ENCODE data around the gene AKR1C8.
"Not testable (repeated sequence)": the region's sequence is repeated elsewhere in the genome, so short reads cannot be mapped to it uniquely, and the experiment has no call there.

The AKR1C8 gene

GRCh38 chr10:5184987-5185775, at the start of gene AKR1C8:
Gene AKR1C8, minus strand, starts transcription at chr10:5185150. Its CDS starts 46 bp downstream, at chr10:5185104.
- H3K36me3 ChIP-seq (ENCODE audit: control insufficient read depth, insufficient read depth, low read length) = no peaks in the 10 kb centered on the region
- H3K4me1 ChIP-seq (ENCODE audit: control insufficient read depth, insufficient read depth, low read length) = no peaks in the 10 kb centered on the region
- no peak within 1 kb of the TSS for H3K9ac ChIP-seq (ENCODE audit: low read length)
- no peaks in the 10 kb centered on the region for H3K27me3 ChIP-seq (ENCODE audit: control insufficient read depth, insufficient read depth, low read length)
- H3K27ac ChIP-seq (ENCODE audit: low read depth, low read length) = no peak within 1 kb of the TSS
- H3K4me3 ChIP-seq (ENCODE audit: low read length) = no peak within 1 kb of the TSS

- Histone ChIP-seq H3K9ac (ENCODE audit: low read length) (no peak overlapping the region), H3K4me3 (ENCODE audit: low read length) (no peak overlapping the region), H3K27ac (ENCODE audit: low read depth, low read length) (no peak overlapping the region), H3K4me1 (ENCODE audit: control insufficient read depth, insufficient read depth, low read length) (no peaks in the 10 kb centered on the region), H3K27me3 (ENCODE audit: control insufficient read depth, insufficient read depth, low read length) (no peaks in the 10 kb centered on the region), H3K36me3 (ENCODE audit: control insufficient read depth, insufficient read depth, low read length) (no peaks in the 10 kb centered on the region)
These were observed 49.3 kb upstream of the AKR1C8 start for GRCh38 chr10:5234106-5234860.

- Histone ChIP-seq H3K4me3 (ENCODE audit: low read length) (no peak overlapping the region), H3K4me1 (ENCODE audit: control insufficient read depth, insufficient read depth, low read length) (no peaks in the 10 kb centered on the region), H3K27me3 (ENCODE audit: control insufficient read depth, insufficient read depth, low read length) (no peaks in the 10 kb centered on the region), H3K36me3 (ENCODE audit: control insufficient read depth, insufficient read depth, low read length) (no peaks in the 10 kb centered on the region), H3K27ac (ENCODE audit: low read depth, low read length) (no peak overlapping the region), H3K9ac (ENCODE audit: low read length) (no peak overlapping the region)
These were observed 48.4 kb upstream of the AKR1C8 start for GRCh38 chr10:5233324-5233723.

GRCh38 chr10:5229019-5229418, 44.1 kb upstream of the AKR1C8 start:
- H3K4me3 ChIP-seq (ENCODE audit: low read length) = no peak overlapping the region
- H3K36me3 ChIP-seq (ENCODE audit: control insufficient read depth, insufficient read depth, low read length) = no peaks in the 10 kb centered on the region
- H3K27ac ChIP-seq (ENCODE audit: low read depth, low read length) = no peak overlapping the region
- no peaks in the 10 kb centered on the region for H3K4me1 ChIP-seq (ENCODE audit: control insufficient read depth, insufficient read depth, low read length)
- no peaks in the 10 kb centered on the region for H3K27me3 ChIP-seq (ENCODE audit: control insufficient read depth, insufficient read depth, low read length)
- no peak overlapping the region for H3K9ac ChIP-seq (ENCODE audit: low read length)

GRCh38 chr10:5222942-5223341, 38.0 kb upstream of the AKR1C8 start:
- H3K36me3 ChIP-seq (ENCODE audit: control insufficient read depth, insufficient read depth, low read length); H3K27me3 ChIP-seq (ENCODE audit: control insufficient read depth, insufficient read depth, low read length); H3K4me3 ChIP-seq (ENCODE audit: low read length); H3K9ac ChIP-seq (ENCODE audit: low read length); H3K27ac ChIP-seq (ENCODE audit: low read depth, low read length); H3K4me1 ChIP-seq (ENCODE audit: control insufficient read depth, insufficient read depth, low read length): not testable (repeated sequence)

- H3K9ac ChIP-seq (ENCODE audit: low read length) = no peak overlapping the region
- no peak overlapping the region for H3K4me3 ChIP-seq (ENCODE audit: low read length)
- no peaks in the 10 kb centered on the region for H3K27me3 ChIP-seq (ENCODE audit: control insufficient read depth, insufficient read depth, low read length)
- H3K4me1 ChIP-seq (ENCODE audit: control insufficient read depth, insufficient read depth, low read length) = no peaks in the 10 kb centered on the region
- H3K27ac ChIP-seq (ENCODE audit: low read depth, low read length) = no peak overlapping the region
- H3K36me3 ChIP-seq (ENCODE audit: control insufficient read depth, insufficient read depth, low read length) = no peaks in the 10 kb centered on the region
These were observed 34.3 kb upstream of the AKR1C8 start for GRCh38 chr10:5219262-5219661.

- no peaks in the 10 kb centered on the region for H3K36me3 ChIP-seq (ENCODE audit: control insufficient read depth, insufficient read depth, low read length)
- no peaks in the 10 kb centered on the region for H3K4me1 ChIP-seq (ENCODE audit: control insufficient read depth, insufficient read depth, low read length)
- H3K27ac ChIP-seq (ENCODE audit: low read depth, low read length) = no peak overlapping the region
- no peak overlapping the region for H3K9ac ChIP-seq (ENCODE audit: low read length)
- no peak overlapping the region for H3K4me3 ChIP-seq (ENCODE audit: low read length)
- H3K27me3 ChIP-seq (ENCODE audit: control insufficient read depth, insufficient read depth, low read length) = no peaks in the 10 kb centered on the region
These were observed 31.9 kb upstream of the AKR1C8 start for GRCh38 chr10:5216801-5217200.

- Histone ChIP-seq H3K36me3 (ENCODE audit: control insufficient read depth, insufficient read depth, low read length) (no peaks in the 10 kb centered on the region), H3K9ac (ENCODE audit: low read length) (no peak overlapping the region), H3K27me3 (ENCODE audit: control insufficient read depth, insufficient read depth, low read length) (no peaks in the 10 kb centered on the region), H3K4me1 (ENCODE audit: control insufficient read depth, insufficient read depth, low read length) (no peaks in the 10 kb centered on the region), H3K4me3 (ENCODE audit: low read length) (no peak overlapping the region), H3K27ac (ENCODE audit: low read depth, low read length) (no peak overlapping the region)
These were observed 27.0 kb upstream of the AKR1C8 start for GRCh38 chr10:5211696-5212536.

GRCh38 chr10:5210261-5210660, 25.3 kb upstream of the AKR1C8 start:
- H3K27ac ChIP-seq (ENCODE audit: low read depth, low read length); H3K36me3 ChIP-seq (ENCODE audit: control insufficient read depth, insufficient read depth, low read length); H3K4me3 ChIP-seq (ENCODE audit: low read length); H3K9ac ChIP-seq (ENCODE audit: low read length); H3K27me3 ChIP-seq (ENCODE audit: control insufficient read depth, insufficient read depth, low read length); H3K4me1 ChIP-seq (ENCODE audit: control insufficient read depth, insufficient read depth, low read length): not testable (repeated sequence)

GRCh38 chr10:5209776-5210175, 24.8 kb upstream of the AKR1C8 start:
- not testable (repeated sequence) for H3K36me3 ChIP-seq (ENCODE audit: control insufficient read depth, insufficient read depth, low read length)

GRCh38 chr10:5206799-5207198, 21.8 kb upstream of the AKR1C8 start:
- H3K36me3 ChIP-seq (ENCODE audit: control insufficient read depth, insufficient read depth, low read length) = no peaks in the 10 kb centered on the region
- no peaks in the 10 kb centered on the region for H3K27me3 ChIP-seq (ENCODE audit: control insufficient read depth, insufficient read depth, low read length)
- no peak overlapping the region for H3K4me3 ChIP-seq (ENCODE audit: low read length)
- no peak overlapping the region for H3K27ac ChIP-seq (ENCODE audit: low read depth, low read length)
- H3K9ac ChIP-seq (ENCODE audit: low read length) = no peak overlapping the region
- H3K4me1 ChIP-seq (ENCODE audit: control insufficient read depth, insufficient read depth, low read length) = no peaks in the 10 kb centered on the region

More at GRCh38 chr10:5209776-5210175, 24.8 kb upstream of the AKR1C8 start:
- H3K4me3 ChIP-seq (ENCODE audit: low read length); H3K27ac ChIP-seq (ENCODE audit: low read depth, low read length); H3K9ac ChIP-seq (ENCODE audit: low read length); H3K4me1 ChIP-seq (ENCODE audit: control insufficient read depth, insufficient read depth, low read length); H3K27me3 ChIP-seq (ENCODE audit: control insufficient read depth, insufficient read depth, low read length): not testable (repeated sequence)

GRCh38 chr10:5199398-5199797, 14.4 kb upstream of the AKR1C8 start:
- Histone ChIP-seq H3K27ac (ENCODE audit: low read depth, low read length) (no peak overlapping the region), H3K9ac (ENCODE audit: low read length) (no peak overlapping the region), H3K27me3 (ENCODE audit: control insufficient read depth, insufficient read depth, low read length) (no peaks in the 10 kb centered on the region), H3K36me3 (ENCODE audit: control insufficient read depth, insufficient read depth, low read length) (no peaks in the 10 kb centered on the region), H3K4me1 (ENCODE audit: control insufficient read depth, insufficient read depth, low read length) (no peaks in the 10 kb centered on the region), H3K4me3 (ENCODE audit: low read length) (no peak overlapping the region)
